ENCODE results near the gene IQCF2.
"Not testable (repeated sequence)": the region's sequence is repeated elsewhere in the genome, so short reads cannot be mapped to it uniquely, and the experiment has no call there.

Gene IQCF2

GRCh38 chr3:51862886-51863285, 1.5 kb downstream of the IQCF2 start:
- FAIRE-seq: no peak
- TF ChIP-seq POLR2A (IDR thresholded peaks at IDR 0.05; ENCODE audit: low read depth, low read length): no peak
- no peak for DNase-seq (ENCODE audit: insufficient read length, low spot score)

DNA sequence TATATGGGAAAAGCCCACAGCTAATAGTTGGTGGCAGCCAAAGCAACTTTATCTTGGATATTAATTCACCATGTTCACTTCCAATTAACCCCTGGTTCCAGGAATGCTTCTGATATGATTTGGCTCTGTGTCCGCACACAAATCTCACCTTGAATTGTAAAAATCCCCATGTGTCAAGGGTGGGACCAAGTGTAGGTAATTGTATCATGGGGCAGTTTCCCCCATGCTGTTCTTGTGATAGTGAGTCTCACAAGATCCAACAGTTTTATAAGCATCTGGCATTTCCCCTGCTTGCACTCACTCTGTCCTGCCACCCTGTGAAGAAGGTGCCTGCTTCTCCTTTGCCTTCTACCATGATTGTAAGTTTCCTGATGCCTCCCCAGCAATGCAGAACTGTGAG, 7.5 kb downstream of the IQCF2 start:
- not testable (repeated sequence) for DNase-seq (ENCODE audit: insufficient read length, low spot score); FAIRE-seq

DNA sequence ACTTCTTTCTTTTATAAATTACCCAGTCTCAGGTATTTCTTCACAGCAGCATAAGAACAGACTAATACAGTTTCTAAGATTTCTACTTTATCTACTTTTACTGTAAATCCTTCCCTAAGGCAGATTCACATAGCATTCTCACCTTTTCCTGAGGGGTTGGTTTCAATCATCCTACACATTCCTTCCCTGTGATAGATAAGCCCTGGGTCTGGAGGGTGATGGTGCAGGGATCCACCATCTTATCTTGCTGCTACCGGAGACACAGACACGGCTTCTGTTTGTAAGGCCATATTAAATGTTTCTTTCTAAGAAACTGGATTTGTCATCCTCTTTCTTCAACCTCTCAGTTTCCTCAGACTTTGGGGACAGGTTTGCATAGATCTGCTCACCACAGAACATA, 7.9 kb downstream of the IQCF2 start:
- DNase-seq (ENCODE audit: insufficient read length, low spot score) (no peak), FAIRE-seq (no peak)
- TF ChIP-seq POLR2A (IDR thresholded peaks at IDR 0.05; ENCODE audit: low read depth, low read length): no peak

- TF ChIP-seq POLR2A (IDR thresholded peaks at IDR 0.05; ENCODE audit: low read depth, low read length): no peak
- DNase-seq (ENCODE audit: insufficient read length, low spot score) (no peak), FAIRE-seq (no peak)
Measured at GRCh38 chr3:51873253-51873766, 11.9 kb downstream of the IQCF2 start.

- DNase-seq (ENCODE audit: insufficient read length, low spot score): no peak
- no peak for TF ChIP-seq POLR2A (IDR thresholded peaks at IDR 0.05; ENCODE audit: low read depth, low read length)
Measured at GRCh38 chr3:51873876-51874275, 12.5 kb downstream of the IQCF2 start.

GRCh38 chr3:51874411-51874810, 13.0 kb downstream of the IQCF2 start:
- TF ChIP-seq POLR2A (IDR thresholded peaks at IDR 0.05; ENCODE audit: low read depth, low read length): no peak
- FAIRE-seq: no peak
- DNase-seq (ENCODE audit: insufficient read length, low spot score): no peak

More at GRCh38 chr3:51873876-51874275, 12.5 kb downstream of the IQCF2 start:
- no peak for FAIRE-seq

DNA sequence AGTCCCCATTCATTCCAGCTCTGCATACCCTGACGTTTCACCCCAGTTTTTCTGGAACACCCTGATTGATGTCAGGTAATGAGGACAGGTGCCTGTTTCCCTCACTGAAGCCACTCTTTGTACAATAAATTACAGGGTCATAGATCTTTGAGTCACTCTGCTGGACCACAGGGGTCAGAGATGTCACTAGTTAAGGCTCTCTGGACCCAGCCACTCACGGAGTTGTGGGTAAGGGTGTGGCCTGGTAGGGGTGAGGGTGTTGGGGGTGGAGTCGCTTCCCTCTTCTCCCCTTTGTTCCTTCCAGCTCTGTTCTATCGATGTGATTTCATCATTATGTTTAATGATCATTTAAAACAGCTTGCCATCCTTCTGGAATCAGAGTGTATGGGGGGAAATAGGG, 13.5 kb downstream of the IQCF2 start:
- no peak for FAIRE-seq

DNA sequence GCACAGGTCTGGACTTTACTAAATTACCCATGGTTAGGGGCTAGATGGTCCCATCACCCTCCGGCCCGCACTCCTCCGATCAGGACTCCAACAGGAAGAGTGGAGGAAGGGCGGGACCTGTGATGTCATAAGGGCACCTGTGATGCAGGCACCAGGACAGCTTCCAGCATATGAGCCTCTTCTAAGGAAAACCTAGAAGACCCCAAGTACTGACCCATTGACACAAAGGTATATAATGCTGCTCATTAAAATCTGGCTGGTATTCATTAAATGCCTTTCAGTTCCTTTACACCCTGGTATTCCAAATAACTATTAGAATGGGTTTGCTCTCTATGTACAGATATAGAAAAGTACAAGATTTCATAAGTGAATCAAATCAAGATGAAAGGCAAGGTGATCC, 14.1 kb downstream of the IQCF2 start, which contains the start of gene IQCF5:
IQCF5 (minus strand) TSS at position 101 of the 400 bp plus-strand sequence; CDS start at position 31, 70 bp downstream.
- no peak for TF ChIP-seq POLR2A (IDR thresholded peaks at IDR 0.05; ENCODE audit: low read depth, low read length)
- FAIRE-seq (no peak), DNase-seq (ENCODE audit: insufficient read length, low spot score) (no peak)

More for the DNA sequence above, 13.5 kb downstream of the IQCF2 start:
- TF ChIP-seq POLR2A (IDR thresholded peaks at IDR 0.05; ENCODE audit: low read depth, low read length): no peak
- no peak for DNase-seq (ENCODE audit: insufficient read length, low spot score)

GRCh38 chr3:51876186-51876585, 14.8 kb downstream of the IQCF2 start:
- FAIRE-seq (no peak), DNase-seq (ENCODE audit: insufficient read length, low spot score) (no peak)
- no peak for TF ChIP-seq POLR2A (IDR thresholded peaks at IDR 0.05; ENCODE audit: low read depth, low read length)

GRCh38 chr3:51879937-51880336, 18.5 kb downstream of the IQCF2 start:
- no peak for TF ChIP-seq POLR2A (IDR thresholded peaks at IDR 0.05; ENCODE audit: low read depth, low read length)
- no peak for DNase-seq (ENCODE audit: insufficient read length, low spot score)
- FAIRE-seq: no peak

GRCh38 chr3:51886447-51886846, 25.0 kb downstream of the IQCF2 start:
- TF ChIP-seq POLR2A (IDR thresholded peaks at IDR 0.05; ENCODE audit: low read depth, low read length): no peak
- FAIRE-seq (no peak), DNase-seq (ENCODE audit: insufficient read length, low spot score) (no peak)

GRCh38 chr3:51887620-51888019, 26.2 kb downstream of the IQCF2 start:
- FAIRE-seq (no peak), DNase-seq (ENCODE audit: insufficient read length, low spot score) (no peak)
- TF ChIP-seq POLR2A (IDR thresholded peaks at IDR 0.05; ENCODE audit: low read depth, low read length): no peak

GRCh38 chr3:51888463-51889105, 27.2 kb downstream of the IQCF2 start:
- no peak for FAIRE-seq
- TF ChIP-seq POLR2A (IDR thresholded peaks at IDR 0.05; ENCODE audit: low read depth, low read length): no peak
- no peak for DNase-seq (ENCODE audit: insufficient read length, low spot score)

DNA sequence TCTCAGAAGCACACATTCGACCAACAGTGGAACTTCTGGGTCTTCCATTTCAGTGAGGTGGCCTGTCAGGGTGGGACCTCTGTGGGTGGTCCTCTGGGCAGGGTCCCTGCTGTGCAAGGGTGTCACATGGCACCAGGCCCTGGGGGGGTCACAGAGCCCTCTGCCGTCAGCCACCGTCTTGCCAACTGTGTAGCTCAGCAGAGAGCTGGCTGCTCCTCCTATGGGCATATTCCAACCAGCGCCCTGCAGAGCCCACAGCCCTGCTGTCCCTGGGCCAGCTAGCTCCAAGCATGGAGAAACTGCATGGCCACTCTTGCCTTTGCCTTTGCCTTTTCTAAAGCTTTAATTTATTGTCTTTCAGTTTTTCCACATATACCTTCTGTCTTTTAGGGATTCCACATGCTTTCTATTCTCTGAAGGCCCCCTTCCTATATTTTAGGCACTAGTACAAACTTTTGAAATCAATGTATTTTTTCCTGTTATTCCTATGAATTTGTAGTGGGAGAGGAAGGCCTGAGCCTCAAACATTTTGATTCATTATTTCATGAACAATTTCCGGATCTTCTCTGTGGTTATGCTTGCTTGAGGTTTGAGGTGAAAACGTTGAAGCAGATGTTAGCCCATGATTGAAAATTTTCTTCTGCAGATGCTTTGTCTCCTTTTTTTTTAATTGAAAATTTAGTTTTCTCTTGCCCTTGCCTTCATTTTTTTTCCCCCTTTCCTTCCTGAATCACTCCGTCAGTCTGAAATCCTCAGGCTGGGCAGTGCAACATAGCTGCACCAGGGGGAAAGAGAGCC, 30.0 kb downstream of the IQCF2 start:
- no peak for FAIRE-seq
- TF ChIP-seq POLR2A (IDR thresholded peaks at IDR 0.05; ENCODE audit: low read depth, low read length): no peak

GRCh38 chr3:51894391-51894790, 33.0 kb downstream of the IQCF2 start:
- FAIRE-seq (no peak), DNase-seq (ENCODE audit: insufficient read length, low spot score) (no peak)
- no peak for TF ChIP-seq POLR2A (IDR thresholded peaks at IDR 0.05; ENCODE audit: low read depth, low read length)

More for the DNA sequence above, 30.0 kb downstream of the IQCF2 start:
- no peak for DNase-seq (ENCODE audit: insufficient read length, low spot score)

Data from H54 (cell line).